SU-DHL-6 (cell line): Measurements from ENCODE around the gene XPO6.
A peak's percentile ranks its signal among the peaks of the same experiment; 100 is the strongest.

Source experiments
- H2AFZ ChIP-seq: fragments of 200-600 bp; sonication (generic); 2 replicates; pipeline ENCODE4 v1.6.1; 2014; ENCODE audit warnings: low read depth, mild to moderate bottlenecking, moderate library complexity, mixed read lengths, antibody characterized with exemption, low read length; ENCODE audit not compliant: severe bottlenecking
- H3F3A ChIP-seq: fragments of 200-600 bp; shearing (Covaris generic); 2 replicates; pipeline ENCODE4 v1.6.0; 2016; ENCODE audit warnings: antibody characterized with exemption, mild to moderate bottlenecking; ENCODE audit not compliant: insufficient read depth
- H3K27ac ChIP-seq: fragments of 200-600 bp; sonication (generic); 2 replicates; pipeline ENCODE4 v1.5.1; 2016; ENCODE audit warnings: low read depth, mild to moderate bottlenecking, low read length, moderate library complexity, mixed read lengths
- H3K27me3 ChIP-seq: fragments of 200-600 bp; sonication (generic), shearing (Covaris generic); 2 replicates; pipeline ENCODE4 v1.6.0; 2014; ENCODE audit warnings: mild to moderate bottlenecking, low read length
- H3K36me3 ChIP-seq: fragments of 200-600 bp; sonication (generic); 2 replicates; pipeline ENCODE4 v1.6.1; 2014; ENCODE audit warnings: mild to moderate bottlenecking, low read length, mixed read lengths
- H3K4me2 ChIP-seq: fragments of 300-600, 200-600 bp; shearing (Covaris generic), sonication (generic); 2 replicates; pipeline ENCODE4 v1.6.0; 2014; ENCODE audit warnings: low read length, low read depth, mild to moderate bottlenecking; ENCODE audit not compliant: poor library complexity, severe bottlenecking
- H3K4me3 ChIP-seq: fragments of 200-600 bp; sonication (generic); 2 replicates; pipeline ENCODE4 v1.5.1; 2014; ENCODE audit warnings: antibody characterized with exemption, low read length, mild to moderate bottlenecking, mixed read lengths; ENCODE audit not compliant: insufficient read depth, poor library complexity, severe bottlenecking
- H3K79me2 ChIP-seq: fragments of 200-600 bp; sonication (generic); 2 replicates; pipeline ENCODE4 v1.6.1; 2014; ENCODE audit warnings: mild to moderate bottlenecking, low read length, moderate library complexity; ENCODE audit not compliant: insufficient read depth
- H3K9ac ChIP-seq: fragments of 200-600 bp; sonication (generic); 2 replicates; pipeline ENCODE4 v1.7.0; 2014; ENCODE audit warnings: mild to moderate bottlenecking, low read length
- H3K9me2 ChIP-seq: fragments of 200-600 bp; sonication (generic); replicated peaks from 2 replicates; pipeline ENCODE4 v1.6.1; 2014; ENCODE audit warnings: low read length; ENCODE audit not compliant: insufficient read depth
- H3K9me3 ChIP-seq: fragments of 200-600 bp; sonication (generic); 2 replicates; pipeline ENCODE4 v1.6.1; 2014; ENCODE audit warnings: low read length, mixed read lengths; ENCODE audit not compliant: insufficient read depth
- H4K20me1 ChIP-seq: fragments of 200-600 bp; sonication (generic); 2 replicates; pipeline ENCODE4 v1.6.1; 2014; ENCODE audit warnings: low read depth, mild to moderate bottlenecking, antibody characterized with exemption, low read length, moderate library complexity, mixed read lengths
- CTCF ChIP-seq: fragments of 200-600 bp; sonication (generic); IDR thresholded peaks from one replicate; pipeline ENCODE4 v1.5.1; 2017; ENCODE audit warnings: antibody characterized with exemption, mild to moderate bottlenecking, low read length, moderate library complexity; ENCODE audit not compliant: insufficient read depth, poor library complexity, severe bottlenecking
- EZH2phosphoT487 ChIP-seq: fragments of 200-600 bp; sonication (generic), shearing (Covaris generic); conservative IDR thresholded peaks from 2 replicates; pipeline ENCODE4 v1.6.1; 2018; ENCODE audit warnings: mild to moderate bottlenecking, antibody characterized with exemption, low read length, moderate library complexity, mixed read lengths

The XPO6 gene

GRCh38 chr16:28187595-28188004, 24.2 kb downstream of the XPO6 start:
- Histone ChIP-seq H4K20me1 (peaks cover 16% of the 10 kb centered on the region; the same call in 1 of the 2 replicates), H3K4me3 (no peak overlapping the region), H3K36me3 (0 out of 2 replicates have a peak, but pooled peaks cover 6% of the 10 kb centered on the region), H3K27ac (no peak overlapping the region), H3F3A (no peaks in the 10 kb centered on the region), H3K9me2 (no peaks in the 10 kb centered on the region), H3K9me3 (no peaks in the 10 kb centered on the region), H3K4me2 (peak overlapping the region; percentile 31), H3K79me2 (peaks cover 100% of the 10 kb centered on the region), H3K9ac (no peak overlapping the region), H2AFZ (no peak overlapping the region), H3K27me3 (no peaks in the 10 kb centered on the region)
- TF ChIP-seq CTCF (no peak), EZH2phosphoT487 (no peak)

GRCh38 chr16:28186752-28187151, 25.0 kb downstream of the XPO6 start:
- peaks cover 100% of the 10 kb centered on the region for H3K79me2 ChIP-seq
- H3K4me2 ChIP-seq: no peak overlapping the region
- no peaks in the 10 kb centered on the region for H3K9me3 ChIP-seq
- TF ChIP-seq CTCF (no peak), EZH2phosphoT487 (no peak)
- H2AFZ ChIP-seq: no peak overlapping the region
- 0 out of 2 replicates have a peak, but pooled peaks cover 6% of the 10 kb centered on the region for H3K36me3 ChIP-seq
- H3K9me2 ChIP-seq: no peaks in the 10 kb centered on the region
- no peaks in the 10 kb centered on the region for H3F3A ChIP-seq
- no peaks in the 10 kb centered on the region for H3K27me3 ChIP-seq
- peaks cover 24% of the 10 kb centered on the region; the same call in 1 of the 2 replicates for H4K20me1 ChIP-seq
- H3K27ac ChIP-seq: no peak overlapping the region
- H3K9ac ChIP-seq: no peak overlapping the region
- H3K4me3 ChIP-seq: no peak overlapping the region

GRCh38 chr16:28185696-28186095, 26.1 kb downstream of the XPO6 start:
- H3K9me3 ChIP-seq: no peaks in the 10 kb centered on the region
- TF ChIP-seq CTCF (no peak), EZH2phosphoT487 (no peak)
- H3K4me3 ChIP-seq: no peak overlapping the region
- no peak overlapping the region for H3K4me2 ChIP-seq
- H3K36me3 ChIP-seq: 0 out of 2 replicates have a peak, but pooled peaks cover 6% of the 10 kb centered on the region
- H3K9me2 ChIP-seq: no peaks in the 10 kb centered on the region
- H2AFZ ChIP-seq: no peak overlapping the region
- H3F3A ChIP-seq: no peaks in the 10 kb centered on the region
- no peak overlapping the region for H3K27ac ChIP-seq
- peaks cover 21% of the 10 kb centered on the region; the same call in 1 of the 2 replicates for H4K20me1 ChIP-seq
- no peaks in the 10 kb centered on the region for H3K27me3 ChIP-seq
- H3K79me2 ChIP-seq: peaks cover 100% of the 10 kb centered on the region
- H3K9ac ChIP-seq: no peak overlapping the region
